H1 (cell line): ENCODE results near the gene SLC12A6. TPM values are rescaled to one million over a fixed set of nuclear protein-coding genes. Genes with fewer than 3 reads are reported as not detected.

ENCODE experiments used
- EZH2 ChIP-seq: fragments of 200-600 bp; sonication (generic); IDR thresholded peaks from 2 replicates; pipeline ENCODE4 v1.7.1; 2012; ENCODE audit warnings: low read depth, mild to moderate bottlenecking, moderate library complexity, low read length, inconsistent platforms; ENCODE audit not compliant: severe bottlenecking
- YY1 ChIP-seq: IDR thresholded peaks from 2 replicates; pipeline ENCODE4 v1.6.1; 2011; ENCODE audit warnings: low read depth, mild to moderate bottlenecking, low read length
- polyA plus RNA-seq, 7 experiments: library from polyadenylated mRNA; depleted of rRNA in 3 of 7; stranded (reverse) in 5 of 7; unstranded in 2 of 7; fragments of >200 nt in 5 of 7; fragments of 200-250 nt in 2 of 7; gene quantifications; 1 replicate in 5 of 7; 2 replicates in 1 of 7; 4 replicates in 1 of 7; pipeline versions ENCODE4 v1.2.1 to v1.2.3, GENCODE V29; 2011 to 2013; ENCODE audit warnings: missing spikeins in 2 of 7, mixed read lengths in 2 of 7
- total RNA-seq: library from RNA; stranded (reverse); fragmentation: NEBNext Ultra II Directional; extraction: Animal tissue kit (Norgen Biotek cat#: 25700); gene quantifications from 2 replicates; pipeline ENCODE4 v1.2.1, GENCODE V29; 2021

The SLC12A6 gene
- total and polyA plus RNA-seq, 2 of the 8 experiments (the other 6 are each of a cell fraction or from before 2014, with no cell fraction given), result 9.2 to 11.1 TPM

GRCh38 chr15:34304613-34305012 lies 33.0 kb downstream of the SLC12A6 start (continued):
- TF ChIP-seq EZH2 (no peak), YY1 (no peak)
